ENCODE results near the gene STOM.

STOM gene

DNA sequence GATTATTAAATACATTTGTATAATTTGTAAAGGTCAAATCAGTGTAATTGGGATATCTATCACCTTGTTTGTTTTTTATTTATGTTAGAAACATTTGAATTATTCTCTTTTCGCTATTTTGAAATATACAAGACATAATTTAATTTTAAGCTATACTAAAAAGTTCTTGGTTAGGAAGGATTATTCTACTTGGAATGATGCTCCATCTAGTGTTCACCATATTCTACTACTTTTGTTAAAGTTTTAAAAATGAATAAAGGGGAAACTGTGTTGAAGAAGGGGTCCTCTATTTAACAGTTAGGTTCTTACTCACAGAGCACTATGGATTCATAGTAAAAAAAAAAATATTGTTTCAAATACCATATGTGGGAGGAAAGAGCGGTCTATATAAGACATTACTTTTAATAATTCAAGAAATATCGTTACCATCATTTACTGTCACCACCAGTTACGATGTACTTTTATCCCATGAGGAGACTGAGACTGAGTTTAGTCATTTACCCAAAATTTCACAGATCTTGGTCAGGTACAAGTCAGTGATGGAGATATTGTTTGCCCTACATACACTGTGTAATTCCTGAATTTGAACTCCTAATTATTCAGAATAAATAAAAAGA is 6.3 kb upstream of the STOM start:
- peaks cover 7% of the 10 kb centered on the region for H3K36me3 ChIP-seq (ENCODE audit: insufficient read depth, low read length)
- H3K79me2 ChIP-seq (ENCODE audit: insufficient read depth, low read length): no peaks in the 10 kb centered on the region

DNA sequence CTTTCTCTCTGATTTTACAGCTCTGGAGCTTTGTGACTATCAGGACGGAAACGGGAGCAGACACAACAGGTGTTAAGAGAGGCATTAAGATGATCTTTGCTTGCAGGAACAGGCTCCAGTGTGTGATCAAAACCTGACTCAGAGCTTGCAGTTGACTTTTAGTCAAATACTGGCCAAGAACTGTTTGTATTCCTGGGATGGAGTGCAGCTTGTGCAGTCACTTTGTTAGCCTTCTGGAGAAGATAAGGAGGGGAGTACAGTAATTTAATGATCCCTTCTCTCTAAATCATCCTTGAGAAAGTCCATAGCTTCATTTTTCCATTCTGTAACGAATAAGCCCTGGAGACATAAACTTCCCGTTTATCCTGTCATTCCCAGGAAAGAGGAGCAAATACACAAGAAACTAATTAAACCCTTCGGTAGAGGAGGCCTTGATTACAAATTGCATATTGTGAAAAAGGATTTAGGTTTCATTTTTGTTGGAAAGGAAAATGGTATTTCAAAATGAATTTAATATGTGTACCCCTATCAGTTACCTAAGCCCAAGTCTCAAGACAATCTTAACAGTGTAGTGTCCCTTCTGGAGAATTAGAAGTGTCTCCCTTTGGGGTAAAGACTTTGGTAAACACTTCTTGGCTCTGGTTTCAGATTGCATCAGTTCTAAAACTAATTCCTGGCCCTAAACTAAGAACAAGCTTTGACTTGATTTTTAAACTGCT is 3.1 kb upstream of the STOM start:
- H4K20me1 ChIP-seq (ENCODE audit: insufficient read depth, low read length): no peaks in the 10 kb centered on the region
- no peak overlapping the region for H3K4me3 ChIP-seq (ENCODE audit: low read depth, low read length, poor library complexity, severe bottlenecking)
- peaks cover 31% of the 10 kb centered on the region for H3K4me1 ChIP-seq (ENCODE audit: insufficient read depth, low read length, severe bottlenecking)
- no peaks in the 10 kb centered on the region for H3K27me3 ChIP-seq (ENCODE audit: insufficient read depth, low read length)
- no peaks in the 10 kb centered on the region for H3K79me2 ChIP-seq (ENCODE audit: insufficient read depth, low read length)
- H3K4me2 ChIP-seq (ENCODE audit: low read length): no peak overlapping the region
- no peak overlapping the region for H3K27ac ChIP-seq (ENCODE audit: low read depth, low read length, poor library complexity, severe bottlenecking)
- TF ChIP-seq, protein P1, sequence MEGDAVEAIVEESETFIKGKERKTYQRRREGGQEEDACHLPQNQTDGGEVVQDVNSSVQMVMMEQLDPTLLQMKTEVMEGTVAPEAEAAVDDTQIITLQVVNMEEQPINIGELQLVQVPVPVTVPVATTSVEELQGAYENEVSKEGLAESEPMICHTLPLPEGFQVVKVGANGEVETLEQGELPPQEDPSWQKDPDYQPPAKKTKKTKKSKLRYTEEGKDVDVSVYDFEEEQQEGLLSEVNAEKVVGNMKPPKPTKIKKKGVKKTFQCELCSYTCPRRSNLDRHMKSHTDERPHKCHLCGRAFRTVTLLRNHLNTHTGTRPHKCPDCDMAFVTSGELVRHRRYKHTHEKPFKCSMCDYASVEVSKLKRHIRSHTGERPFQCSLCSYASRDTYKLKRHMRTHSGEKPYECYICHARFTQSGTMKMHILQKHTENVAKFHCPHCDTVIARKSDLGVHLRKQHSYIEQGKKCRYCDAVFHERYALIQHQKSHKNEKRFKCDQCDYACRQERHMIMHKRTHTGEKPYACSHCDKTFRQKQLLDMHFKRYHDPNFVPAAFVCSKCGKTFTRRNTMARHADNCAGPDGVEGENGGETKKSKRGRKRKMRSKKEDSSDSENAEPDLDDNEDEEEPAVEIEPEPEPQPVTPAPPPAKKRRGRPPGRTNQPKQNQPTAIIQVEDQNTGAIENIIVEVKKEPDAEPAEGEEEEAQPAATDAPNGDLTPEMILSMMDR (IDR thresholded peaks at IDR 0.05; ENCODE audit: low read length): no peak
- TF ChIP-seq EZH2 (IDR thresholded peaks at IDR 0.05; ENCODE audit: borderline replicate concordance, low read length): no peak
- H3K9ac ChIP-seq (ENCODE audit: low read length): no peak overlapping the region
- H3K9me3 ChIP-seq (ENCODE audit: low read length): 0 out of 2 replicates have a peak, but pooled peaks cover 3% of the 10 kb centered on the region
- H2AFZ ChIP-seq (ENCODE audit: low read length): no peak overlapping the region
- peaks cover 6% of the 10 kb centered on the region for H3K36me3 ChIP-seq (ENCODE audit: insufficient read depth, low read length)
- no peaks in the 10 kb centered on the region for H3F3A ChIP-seq (ENCODE audit: insufficient read depth, low read length)
- no peaks in the 10 kb centered on the region for H3K9me2 ChIP-seq (ENCODE audit: low read depth, low read length)

More for the DNA sequence above, 6.3 kb upstream of the STOM start:
- no peak for TF ChIP-seq EZH2 (IDR thresholded peaks at IDR 0.05; ENCODE audit: borderline replicate concordance, low read length)
- TF ChIP-seq, protein P1 (IDR thresholded peaks at IDR 0.05; ENCODE audit: low read length): peak; percentile 40
- peaks cover 6% of the 10 kb centered on the region for H3K4me1 ChIP-seq (ENCODE audit: insufficient read depth, low read length, severe bottlenecking)
- no peak overlapping the region for H3K4me3 ChIP-seq (ENCODE audit: low read depth, low read length, poor library complexity, severe bottlenecking)
- no peaks in the 10 kb centered on the region for H3F3A ChIP-seq (ENCODE audit: insufficient read depth, low read length)
- no peaks in the 10 kb centered on the region for H3K27me3 ChIP-seq (ENCODE audit: insufficient read depth, low read length)
- no peaks in the 10 kb centered on the region for H4K20me1 ChIP-seq (ENCODE audit: insufficient read depth, low read length)
- H2AFZ ChIP-seq (ENCODE audit: low read length): no peak overlapping the region
- no peak overlapping the region for H3K27ac ChIP-seq (ENCODE audit: low read depth, low read length, poor library complexity, severe bottlenecking)
- H3K9me2 ChIP-seq (ENCODE audit: low read depth, low read length): no peaks in the 10 kb centered on the region
- H3K9ac ChIP-seq (ENCODE audit: low read length): no peak overlapping the region
- 0 out of 2 replicates have a peak, but pooled peaks cover 4% of the 10 kb centered on the region for H3K9me3 ChIP-seq (ENCODE audit: low read length)
- H3K4me2 ChIP-seq (ENCODE audit: low read length): no peak overlapping the region

DNA sequence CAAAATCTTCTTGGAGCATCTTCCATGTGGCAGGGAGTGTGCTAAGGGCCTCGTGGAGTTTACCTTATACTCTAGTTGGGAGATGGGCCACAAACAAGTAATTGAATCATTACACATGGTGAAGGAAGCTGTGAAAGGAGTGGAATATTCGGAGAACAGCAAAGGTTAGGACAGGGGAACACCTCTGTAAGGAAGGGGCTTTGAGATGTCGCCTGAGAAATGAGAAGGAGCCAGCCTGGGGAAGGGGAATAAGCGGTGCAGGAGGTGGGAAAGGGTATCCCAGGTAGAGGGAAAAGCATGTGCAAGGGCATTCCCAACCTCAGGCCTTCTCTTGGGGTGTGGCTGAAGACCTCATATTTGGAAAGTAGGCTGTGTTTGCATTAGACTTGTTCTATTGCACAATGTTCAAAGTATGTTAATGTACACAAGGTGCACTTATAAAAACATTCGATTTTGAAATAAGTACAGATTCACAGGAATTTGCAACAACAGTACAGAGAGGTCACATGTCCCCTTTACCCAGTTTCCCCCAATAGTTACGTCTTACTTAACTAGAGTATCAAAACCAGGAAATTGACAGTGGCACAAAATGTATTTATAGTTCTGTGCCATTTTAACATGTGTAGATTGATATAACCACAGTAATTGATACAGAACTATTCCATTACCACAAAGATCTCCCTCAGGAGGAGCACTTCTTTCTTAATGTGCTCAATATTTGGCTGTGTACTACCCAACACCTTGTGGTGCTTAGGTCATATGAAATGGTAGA is 2.4 kb upstream of the STOM start:
- Histone ChIP-seq H2AFZ (ENCODE audit: low read length) (no peak overlapping the region), H3K36me3 (ENCODE audit: insufficient read depth, low read length) (no peaks in the 10 kb centered on the region), H3K27me3 (ENCODE audit: insufficient read depth, low read length) (no peaks in the 10 kb centered on the region), H3K4me3 (ENCODE audit: low read depth, low read length, poor library complexity, severe bottlenecking) (no peak overlapping the region), H3K4me2 (ENCODE audit: low read length) (no peak overlapping the region), H3F3A (ENCODE audit: insufficient read depth, low read length) (no peaks in the 10 kb centered on the region), H3K27ac (ENCODE audit: low read depth, low read length, poor library complexity, severe bottlenecking) (no peak overlapping the region), H3K79me2 (ENCODE audit: insufficient read depth, low read length) (no peaks in the 10 kb centered on the region), H3K9me2 (ENCODE audit: low read depth, low read length) (no peaks in the 10 kb centered on the region), H3K9ac (ENCODE audit: low read length) (no peak overlapping the region), H3K9me3 (ENCODE audit: low read length) (no peaks in the 10 kb centered on the region), H4K20me1 (ENCODE audit: insufficient read depth, low read length) (no peaks in the 10 kb centered on the region), H3K4me1 (ENCODE audit: insufficient read depth, low read length, severe bottlenecking) (peaks cover 38% of the 10 kb centered on the region)
- no peak for TF ChIP-seq EZH2 (IDR thresholded peaks at IDR 0.05; ENCODE audit: borderline replicate concordance, low read length)
- TF ChIP-seq, protein P1 (IDR thresholded peaks at IDR 0.05; ENCODE audit: low read length): no peak
